Activated T-cell treated with anti-CD3 and anti-CD28 coated beads, Interleukin-2, amount 50 U/mL, for 4 hours (primary cell): ENCODE results near the gene TSTD1. TPM values are rescaled to one million over a fixed set of nuclear protein-coding genes. Genes with fewer than 3 reads are reported as not detected.
A peak's percentile ranks its signal among the peaks of the same experiment; 100 is the strongest.
"Not testable (repeated sequence)": the region's sequence is repeated elsewhere in the genome, so short reads cannot be mapped to it uniquely, and the experiment has no call there.

Source experiments
- ATAC-seq, 2 donors: fragments of 200-7000 bp; cut with Tn5 transposase; one replicate each; pipeline ENCODE4 v1.10.0; 2021
- DNase-seq: peaks from one replicate; pipeline ENCODE4 v3.0.0-alpha.2; 2020
- H3K27me3 Mint-ChIP-seq: one replicate; pipeline ENCODE4 v1.8.0; 2021; ENCODE audit warnings: low read depth, mixed read lengths
- H3K36me3 Mint-ChIP-seq: one replicate; pipeline ENCODE4 v1.8.0; 2022; ENCODE audit warnings: mixed read lengths; ENCODE audit not compliant: insufficient read depth
- H3K4me1 Mint-ChIP-seq: one replicate; pipeline ENCODE4 v1.8.0; 2021; ENCODE audit warnings: low read depth, mixed read lengths
- H3K4me3 Mint-ChIP-seq: one replicate; pipeline ENCODE4 v1.8.0; 2021; ENCODE audit warnings: mild to moderate bottlenecking, moderate library complexity, mixed read lengths
- H3K9me3 Mint-ChIP-seq: one replicate; pipeline ENCODE4 v1.8.0; 2021; ENCODE audit warnings: mixed read lengths
- total RNA-seq, 3 donors: library from RNA; stranded (reverse); gene quantifications; one replicate each; pipeline ENCODE4 v1.2.1, GENCODE V29; 2021

Gene TSTD1
- total RNA-seq, 3 donors from 2014 or later: 20.3 to 67.2 (median 25.6) TPM

- H3K9me3 Mint-ChIP-seq, H3K27me3 Mint-ChIP-seq, ATAC-seq, H3K36me3 Mint-ChIP-seq, H3K4me3 Mint-ChIP-seq, DNase-seq: not testable (repeated sequence)
- H3K4me1 Mint-ChIP-seq: peaks cover 50% of the 10 kb centered on the region
Measured at GRCh38 chr1:161016683-161017082, 22.1 kb downstream of the TSTD1 start.

- no peaks in the 10 kb centered on the region for H3K9me3 Mint-ChIP-seq
- no peaks in the 10 kb centered on the region for H3K36me3 Mint-ChIP-seq
- H3K27me3 Mint-ChIP-seq: no peaks in the 10 kb centered on the region
- H3K4me1 Mint-ChIP-seq: peaks cover 34% of the 10 kb centered on the region
- DNase-seq: peak; percentile 43
- ATAC-seq: peak; percentile 77 to 78
- H3K4me3 Mint-ChIP-seq: peak overlapping the region; percentile 79
Measured at GRCh38 chr1:161013488-161014230, 25.1 kb downstream of the TSTD1 start.

- Mint-ChIP-seq H3K27me3 (no peaks in the 10 kb centered on the region), H3K36me3 (no peaks in the 10 kb centered on the region), H3K4me1 (peaks cover 34% of the 10 kb centered on the region), H3K9me3 (no peaks in the 10 kb centered on the region), H3K4me3 (peak overlapping the region; percentile 79)
- DNase-seq (no peak), ATAC-seq (peak; percentile 40 to 58)
Measured at GRCh38 chr1:161013131-161013487, 25.7 kb downstream of the TSTD1 start.

GRCh38 chr1:161012420-161012819 lies 26.3 kb downstream of the TSTD1 start:
- ATAC-seq: no peak
- Mint-ChIP-seq H3K36me3 (no peaks in the 10 kb centered on the region), H3K4me3 (no peak overlapping the region), H3K4me1 (peaks cover 30% of the 10 kb centered on the region), H3K27me3 (no peaks in the 10 kb centered on the region), H3K9me3 (no peaks in the 10 kb centered on the region)
- DNase-seq: no peak

GRCh38 chr1:161009602-161010211 lies 29.1 kb downstream of the TSTD1 start:
- no peaks in the 10 kb centered on the region for H3K27me3 Mint-ChIP-seq
- peaks cover 29% of the 10 kb centered on the region for H3K4me1 Mint-ChIP-seq
- no peak for DNase-seq
- no peak overlapping the region for H3K4me3 Mint-ChIP-seq
- H3K36me3 Mint-ChIP-seq: peaks cover 2% of the 10 kb centered on the region
- H3K9me3 Mint-ChIP-seq: no peaks in the 10 kb centered on the region
- no peak for ATAC-seq

- peaks cover 2% of the 10 kb centered on the region for H3K36me3 Mint-ChIP-seq
- no peak for ATAC-seq
- no peak for DNase-seq
- no peaks in the 10 kb centered on the region for H3K27me3 Mint-ChIP-seq
- no peaks in the 10 kb centered on the region for H3K9me3 Mint-ChIP-seq
- H3K4me1 Mint-ChIP-seq: peaks cover 25% of the 10 kb centered on the region
- no peak overlapping the region for H3K4me3 Mint-ChIP-seq
Measured at GRCh38 chr1:161008869-161009510, 29.8 kb downstream of the TSTD1 start.

- no peak overlapping the region for H3K4me3 Mint-ChIP-seq
- no peaks in the 10 kb centered on the region for H3K9me3 Mint-ChIP-seq
- peaks cover 2% of the 10 kb centered on the region for H3K36me3 Mint-ChIP-seq
- peaks cover 13% of the 10 kb centered on the region for H3K4me1 Mint-ChIP-seq
- no peaks in the 10 kb centered on the region for H3K27me3 Mint-ChIP-seq
- ATAC-seq: no peak
- no peak for DNase-seq
Measured at GRCh38 chr1:161007369-161007768, 31.4 kb downstream of the TSTD1 start.

- no peaks in the 10 kb centered on the region for H3K9me3 Mint-ChIP-seq
- no peak for ATAC-seq
Measured at GRCh38 chr1:161006563-161006962, 32.2 kb downstream of the TSTD1 start.

GRCh38 chr1:161001525-161001924 lies 37.2 kb downstream of the TSTD1 start:
- ATAC-seq (no peak), DNase-seq (no peak)
- Mint-ChIP-seq H3K27me3 (no peaks in the 10 kb centered on the region), H3K4me1 (peaks cover 5% of the 10 kb centered on the region), H3K4me3 (no peak overlapping the region), H3K9me3 (no peaks in the 10 kb centered on the region), H3K36me3 (peaks cover 14% of the 10 kb centered on the region)

More at GRCh38 chr1:161006563-161006962, 32.2 kb downstream of the TSTD1 start:
- peaks cover 8% of the 10 kb centered on the region for H3K4me1 Mint-ChIP-seq
- no peak for DNase-seq
- H3K36me3 Mint-ChIP-seq: peaks cover 2% of the 10 kb centered on the region
- no peaks in the 10 kb centered on the region for H3K27me3 Mint-ChIP-seq
- H3K4me3 Mint-ChIP-seq: no peak overlapping the region

- Mint-ChIP-seq H3K4me1 (peaks cover 5% of the 10 kb centered on the region), H3K4me3 (no peak overlapping the region), H3K9me3 (no peaks in the 10 kb centered on the region), H3K27me3 (no peaks in the 10 kb centered on the region), H3K36me3 (peaks cover 12% of the 10 kb centered on the region)
- DNase-seq (no peak), ATAC-seq (no peak)
Measured at GRCh38 chr1:161000736-161001480, 37.9 kb downstream of the TSTD1 start.

GRCh38 chr1:160999376-160999775 lies 39.4 kb downstream of the TSTD1 start:
- no peaks in the 10 kb centered on the region for H3K27me3 Mint-ChIP-seq
- no peak for ATAC-seq
- no peaks in the 10 kb centered on the region for H3K9me3 Mint-ChIP-seq
- H3K4me1 Mint-ChIP-seq: peaks cover 7% of the 10 kb centered on the region
- H3K36me3 Mint-ChIP-seq: peaks cover 12% of the 10 kb centered on the region
- DNase-seq: no peak
- H3K4me3 Mint-ChIP-seq: no peak overlapping the region

GRCh38 chr1:160997323-160998038 lies 41.3 kb downstream of the TSTD1 start:
- peaks cover 7% of the 10 kb centered on the region for H3K4me1 Mint-ChIP-seq
- DNase-seq (peak; percentile 43), ATAC-seq (peak; percentile 78 to 82)
- H3K27me3 Mint-ChIP-seq: no peaks in the 10 kb centered on the region
- no peaks in the 10 kb centered on the region for H3K9me3 Mint-ChIP-seq
- H3K36me3 Mint-ChIP-seq: peaks cover 12% of the 10 kb centered on the region
- H3K4me3 Mint-ChIP-seq: no peak overlapping the region

- no peak for DNase-seq
- Mint-ChIP-seq H3K4me1 (peaks cover 7% of the 10 kb centered on the region), H3K27me3 (no peaks in the 10 kb centered on the region)
Measured at GRCh38 chr1:160996178-160996577, 42.6 kb downstream of the TSTD1 start.

More at GRCh38 chr1:160996178-160996577, 42.6 kb downstream of the TSTD1 start:
- ATAC-seq: no peak
- Mint-ChIP-seq H3K36me3 (peaks cover 12% of the 10 kb centered on the region), H3K4me3 (no peak overlapping the region), H3K9me3 (no peaks in the 10 kb centered on the region)
